HG03045 (cell line): ENCODE results near the gene MRC2.
"Not testable (repeated sequence)": the region's sequence is repeated elsewhere in the genome, so short reads cannot be mapped to it uniquely, and the experiment has no call there.

Experiments
- ATAC-seq: cut with Tn5 transposase; IDR thresholded peaks from one replicate; pipeline ENCODE4 v1.9.1; 2021; ENCODE audit warnings: mild to moderate bottlenecking, moderate library complexity; ENCODE audit not compliant: unreplicated experiment

The MRC2 gene

DNA sequence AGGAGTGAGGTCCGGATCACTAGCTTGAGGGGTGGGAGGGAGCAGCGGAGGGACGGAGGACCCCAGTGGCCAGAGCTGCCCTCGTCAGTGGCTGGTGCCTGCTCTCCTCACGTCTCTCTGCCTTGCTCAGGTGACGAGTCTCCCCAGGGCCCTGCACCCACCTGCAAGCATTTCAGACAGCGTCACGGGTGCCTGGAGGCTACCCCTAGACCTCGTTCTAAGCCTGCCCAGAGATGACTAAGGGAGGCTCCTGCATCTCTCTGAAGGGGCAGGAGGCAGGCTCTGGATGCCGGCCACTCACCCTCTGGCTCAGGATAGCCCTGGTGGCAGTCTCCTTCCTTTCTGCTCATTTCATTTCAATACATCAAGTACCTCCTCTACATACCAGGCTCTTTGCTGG, 68.8 kb downstream of the MRC2 start:
- no peak for ATAC-seq

DNA sequence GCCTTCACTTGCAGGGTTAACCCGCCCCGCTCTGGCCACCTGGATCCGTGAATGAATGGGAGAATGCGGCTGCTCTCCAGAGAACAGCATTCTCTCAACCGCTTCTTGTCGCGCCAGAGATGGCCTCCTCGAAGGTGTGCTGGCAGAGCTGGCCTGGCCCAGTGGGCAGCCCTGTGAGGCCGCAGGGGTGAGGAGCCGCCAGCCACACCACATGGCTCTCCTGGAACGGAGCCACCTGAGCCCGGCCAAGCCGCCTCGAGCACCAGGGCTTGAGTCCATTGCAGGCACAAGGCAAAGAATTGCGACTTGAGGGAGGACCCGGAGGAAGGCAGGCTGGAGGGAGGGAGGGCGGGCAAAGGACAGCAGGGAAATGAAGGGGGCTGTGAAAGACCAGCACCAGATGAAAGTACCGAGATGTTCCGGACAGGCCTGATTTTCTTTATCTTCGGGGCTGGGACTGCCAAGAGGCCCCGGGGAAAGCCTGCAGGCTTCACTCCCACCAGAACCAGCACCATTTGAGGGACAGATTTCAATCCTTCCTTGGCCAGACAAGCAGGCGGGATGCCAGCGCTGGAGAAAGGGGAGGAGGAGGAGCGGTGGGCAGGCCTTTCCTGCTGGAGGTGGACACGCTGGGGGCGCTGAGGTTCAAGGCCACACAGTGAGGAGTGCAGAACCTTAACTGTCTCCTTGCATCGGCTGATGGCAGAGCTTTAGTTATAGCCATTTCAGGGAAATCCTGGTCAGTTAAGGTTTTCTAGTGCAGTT, 69.4 kb downstream of the MRC2 start:
- no peak for ATAC-seq

DNA sequence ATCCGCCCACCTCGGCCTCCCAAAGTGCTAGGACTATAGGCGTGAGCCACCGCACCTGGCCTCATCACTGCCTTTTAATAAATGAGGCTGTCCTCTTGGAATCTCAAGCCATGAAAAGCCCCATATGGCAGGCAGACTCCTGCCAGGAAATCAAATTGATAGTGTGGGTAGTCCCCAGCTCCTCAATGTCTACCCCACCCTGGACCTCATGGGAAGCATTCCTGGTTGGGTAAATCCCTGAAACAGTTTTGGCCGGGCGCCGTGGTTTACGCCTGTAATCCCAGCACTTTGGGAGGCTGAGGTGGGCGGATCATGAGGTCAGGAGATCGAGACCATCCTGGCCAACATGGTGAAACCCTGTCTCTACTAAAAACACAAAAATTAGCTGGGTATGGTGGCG, 71.0 kb downstream of the MRC2 start:
- ATAC-seq = not testable (repeated sequence)

DNA sequence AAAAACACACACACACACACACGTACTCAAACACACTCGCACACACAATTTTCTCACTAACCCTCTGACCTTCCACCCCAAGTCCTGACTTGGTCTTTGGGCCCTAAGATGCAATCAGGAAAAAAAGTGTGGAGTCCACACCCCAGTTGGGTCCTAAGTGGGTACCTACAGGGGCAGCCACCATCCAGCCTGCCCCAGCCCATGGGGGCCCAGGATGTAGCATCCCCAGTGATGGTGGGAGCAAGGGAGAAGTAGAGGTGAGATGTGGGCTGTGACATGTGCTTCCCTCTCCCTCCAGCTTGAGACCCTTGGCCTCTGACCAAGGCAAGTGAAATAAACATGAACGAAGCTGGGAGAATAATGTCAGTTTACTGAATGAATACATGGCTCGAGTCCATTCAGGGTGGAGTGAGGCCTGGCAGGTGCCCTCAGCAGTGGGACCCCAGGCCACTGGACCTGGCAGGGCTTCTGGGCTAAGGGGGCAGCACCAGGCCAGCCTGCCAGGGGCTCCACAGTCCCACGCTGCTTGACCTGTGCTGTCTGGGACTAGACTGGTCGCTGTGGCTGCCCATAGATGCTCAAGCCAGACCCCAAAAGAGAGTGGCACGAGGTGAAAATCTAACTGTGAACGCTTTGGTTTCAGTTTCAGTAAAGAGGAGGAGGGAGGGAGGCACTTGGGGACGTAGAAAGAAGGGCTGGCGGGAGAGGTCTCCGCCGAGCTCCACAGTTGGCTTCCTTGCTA, 73.7 kb downstream of the MRC2 start:
- ATAC-seq = no peak

DNA sequence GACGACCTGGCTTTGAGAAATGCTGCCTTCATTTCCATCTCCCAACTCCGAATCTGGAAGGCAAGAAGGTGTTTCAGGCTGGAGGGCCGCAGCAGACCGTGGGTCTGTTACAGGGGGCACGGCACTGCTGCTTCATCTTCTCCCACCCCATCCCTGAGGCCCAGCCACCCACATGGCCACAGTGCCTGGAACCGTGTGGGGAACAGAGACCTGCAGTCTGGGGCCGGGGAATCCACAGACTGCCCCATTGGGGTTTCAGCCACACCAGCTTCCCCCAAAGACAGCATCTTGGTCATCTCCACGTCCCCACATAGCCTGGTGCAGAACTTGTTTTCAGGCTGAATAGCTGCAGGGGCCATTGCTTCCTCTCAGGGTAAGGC, 74.2 kb downstream of the MRC2 start:
- no peak for ATAC-seq

DNA sequence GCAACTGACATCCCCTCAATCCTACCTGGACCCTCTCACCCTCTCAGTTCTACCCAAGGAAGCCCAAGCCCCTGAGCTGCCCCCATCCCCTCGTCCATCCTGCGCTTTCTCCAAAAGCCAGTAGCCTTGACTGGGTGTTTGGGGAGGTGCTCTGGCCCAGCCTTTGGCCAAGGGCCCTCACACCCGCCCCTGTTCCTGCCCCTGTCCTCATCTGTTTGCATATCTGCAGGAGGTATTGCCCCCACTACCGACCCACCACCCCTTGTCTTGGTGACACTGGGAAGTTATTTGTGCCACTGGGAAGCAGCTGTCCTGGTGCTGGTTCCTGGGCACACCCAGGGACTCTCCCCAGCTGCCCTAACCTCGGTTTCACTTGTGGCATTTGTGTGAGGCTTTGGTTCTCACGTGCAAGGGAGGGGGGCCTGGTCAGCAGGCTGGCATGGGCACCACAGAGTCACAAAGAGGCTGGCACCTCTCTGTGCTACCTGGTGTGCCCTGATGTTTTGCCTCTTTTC, 75.3 kb downstream of the MRC2 start:
- no peak for ATAC-seq

DNA sequence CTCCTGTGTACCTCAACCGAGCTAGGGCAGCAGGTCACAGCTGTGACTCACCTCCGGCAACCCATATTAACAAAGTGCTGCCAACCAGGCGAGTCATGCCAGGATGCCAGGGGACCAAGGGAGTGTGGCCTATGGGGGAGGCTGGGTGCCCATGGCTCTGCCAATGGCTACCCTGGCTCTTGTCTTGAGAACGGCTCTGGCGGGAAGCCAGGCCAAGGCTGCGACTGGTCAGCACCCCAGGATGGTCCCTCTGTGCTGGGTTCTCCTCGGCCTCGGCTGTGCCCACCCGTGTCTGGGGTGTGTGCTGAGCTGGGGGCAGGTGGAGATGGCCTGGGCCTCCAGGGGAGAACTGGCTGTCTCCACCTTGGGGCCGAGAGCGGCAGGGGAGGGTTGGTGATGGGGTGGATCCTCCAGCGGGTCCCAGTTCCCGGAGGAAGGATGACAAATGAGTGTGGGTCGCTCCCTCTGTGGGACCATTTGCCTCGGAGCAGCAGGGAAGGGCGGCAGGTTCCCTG, 75.8 kb downstream of the MRC2 start:
- ATAC-seq = no peak

DNA sequence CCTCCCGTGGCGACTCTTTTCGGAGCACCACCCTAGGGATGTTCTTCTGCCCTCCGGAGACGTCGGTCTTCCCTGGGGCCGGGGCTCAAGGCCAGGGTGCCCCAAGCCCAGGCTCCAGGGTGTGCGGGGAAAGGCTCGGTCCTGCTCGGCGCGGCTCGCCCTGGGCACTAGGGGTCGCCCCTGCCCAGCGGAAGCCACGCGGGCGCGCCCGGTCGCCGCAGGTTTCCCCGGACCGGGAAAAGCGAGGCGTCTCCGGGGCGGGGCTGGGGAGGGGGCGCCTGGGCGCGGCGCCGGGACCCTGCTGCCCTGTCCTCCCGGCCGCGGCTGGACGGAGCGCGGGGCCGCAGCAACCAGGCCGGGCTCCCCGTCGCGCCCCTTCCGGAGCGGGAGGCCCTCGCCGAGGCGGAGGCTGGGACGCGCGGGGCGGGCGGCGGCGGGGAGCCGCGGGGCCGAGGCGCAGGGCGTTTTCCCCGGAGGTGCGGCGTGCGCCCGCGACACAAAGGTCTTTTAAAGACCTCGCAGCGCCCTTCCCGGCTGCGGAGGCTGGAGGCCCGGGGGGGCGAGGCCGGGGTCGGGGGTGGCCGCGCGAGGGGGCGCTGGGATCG, 76.4 kb downstream of the MRC2 start:
- peak; percentile 73 for ATAC-seq

DNA sequence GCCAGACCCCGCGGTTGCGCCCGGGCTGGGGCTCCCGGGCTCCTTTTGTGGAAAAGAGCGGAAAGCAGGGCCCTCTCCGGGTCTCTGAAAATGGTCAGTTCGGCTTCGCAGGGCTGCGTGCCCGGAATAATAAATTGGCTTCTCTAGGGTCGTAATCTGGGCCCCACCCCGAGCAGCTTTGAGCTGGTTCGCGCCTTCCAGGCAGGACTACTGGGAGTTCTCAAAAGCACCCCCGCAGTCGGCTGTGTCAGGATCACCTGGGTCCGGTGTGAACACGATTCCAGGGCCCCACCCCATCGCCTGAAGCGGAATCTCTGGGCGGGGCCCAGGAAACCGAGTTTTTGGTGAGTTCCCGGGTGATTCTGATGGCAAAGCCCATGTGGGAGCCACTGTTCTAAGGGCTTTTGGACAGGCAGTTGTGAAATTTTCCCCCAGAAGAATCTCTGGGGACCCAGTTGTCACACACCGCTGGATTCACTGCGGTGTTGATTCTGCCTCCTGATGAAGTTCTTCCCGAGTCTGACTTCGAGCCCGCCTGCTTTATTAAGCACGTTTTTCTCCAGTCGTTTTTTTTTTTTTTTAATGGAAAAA, 77.0 kb downstream of the MRC2 start:
- ATAC-seq = peak; percentile 13

DNA sequence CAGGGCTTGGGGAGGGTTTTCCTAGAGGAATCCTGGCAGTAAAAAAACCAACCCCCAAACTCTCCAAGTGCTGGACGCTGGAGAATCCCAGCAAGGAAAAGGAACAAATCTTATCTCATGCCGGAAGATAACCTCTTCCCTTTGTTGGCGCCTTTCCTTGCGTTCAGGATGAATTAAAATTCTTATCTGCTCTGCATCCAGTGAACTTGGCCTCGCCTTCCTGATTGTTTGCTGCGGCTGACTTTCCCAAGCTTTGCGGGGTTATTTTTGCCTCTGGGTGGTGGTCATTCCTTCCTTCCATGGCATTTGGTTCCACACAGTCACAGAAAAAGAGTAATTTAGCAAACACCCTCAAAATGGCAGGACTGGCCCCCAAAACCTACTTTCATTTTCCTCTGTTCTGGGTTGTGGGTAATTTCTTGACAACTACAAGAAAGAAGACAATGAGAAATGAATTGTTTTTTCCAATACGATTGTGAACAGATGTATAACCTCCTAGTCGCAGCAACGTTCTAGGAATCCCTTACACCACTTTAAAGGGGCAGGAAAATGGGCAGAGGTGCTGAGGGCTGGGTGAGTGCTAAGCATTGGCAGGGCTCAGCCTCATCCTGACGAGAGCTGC, 77.8 kb downstream of the MRC2 start:
- no peak for ATAC-seq

DNA sequence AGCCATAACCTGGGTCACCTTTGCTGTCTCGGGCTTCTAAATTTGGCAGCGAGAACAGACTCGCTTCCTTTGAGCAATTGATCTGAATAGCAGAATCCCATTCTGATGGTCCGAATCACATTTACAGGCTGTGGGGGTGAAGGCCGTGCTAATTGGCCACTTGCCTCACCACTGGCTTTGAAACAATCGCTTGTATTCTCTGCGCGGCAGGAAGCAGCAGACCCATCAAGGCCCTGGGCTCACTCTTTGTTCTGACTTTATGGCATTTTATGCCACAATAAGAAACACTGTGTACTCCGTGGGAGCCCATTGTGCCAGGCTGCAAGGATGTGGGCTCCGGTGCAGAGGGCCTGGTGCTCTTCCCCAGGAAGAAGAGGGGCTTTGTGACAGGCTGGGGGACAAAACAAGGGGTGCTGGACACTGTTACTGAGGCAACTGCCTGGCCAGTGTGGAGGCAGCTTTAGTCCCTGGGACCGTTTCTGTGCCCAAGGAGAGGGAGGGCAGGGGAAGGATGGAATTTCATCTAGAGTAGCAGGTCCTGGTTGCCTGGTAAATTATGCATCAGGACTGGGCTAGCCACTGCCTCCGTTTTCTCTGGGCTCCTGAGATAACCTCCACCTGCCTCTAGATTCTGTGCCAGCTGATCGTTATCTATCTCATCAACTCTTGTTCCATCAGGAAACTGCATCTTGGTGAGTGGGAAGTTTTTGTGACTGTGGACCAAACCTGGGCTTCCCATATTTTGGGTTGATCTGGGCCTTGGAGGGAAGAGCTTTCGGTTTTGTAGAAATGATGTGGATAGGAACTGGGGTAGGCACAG, 78.5 kb downstream of the MRC2 start:
- ATAC-seq = no peak

DNA sequence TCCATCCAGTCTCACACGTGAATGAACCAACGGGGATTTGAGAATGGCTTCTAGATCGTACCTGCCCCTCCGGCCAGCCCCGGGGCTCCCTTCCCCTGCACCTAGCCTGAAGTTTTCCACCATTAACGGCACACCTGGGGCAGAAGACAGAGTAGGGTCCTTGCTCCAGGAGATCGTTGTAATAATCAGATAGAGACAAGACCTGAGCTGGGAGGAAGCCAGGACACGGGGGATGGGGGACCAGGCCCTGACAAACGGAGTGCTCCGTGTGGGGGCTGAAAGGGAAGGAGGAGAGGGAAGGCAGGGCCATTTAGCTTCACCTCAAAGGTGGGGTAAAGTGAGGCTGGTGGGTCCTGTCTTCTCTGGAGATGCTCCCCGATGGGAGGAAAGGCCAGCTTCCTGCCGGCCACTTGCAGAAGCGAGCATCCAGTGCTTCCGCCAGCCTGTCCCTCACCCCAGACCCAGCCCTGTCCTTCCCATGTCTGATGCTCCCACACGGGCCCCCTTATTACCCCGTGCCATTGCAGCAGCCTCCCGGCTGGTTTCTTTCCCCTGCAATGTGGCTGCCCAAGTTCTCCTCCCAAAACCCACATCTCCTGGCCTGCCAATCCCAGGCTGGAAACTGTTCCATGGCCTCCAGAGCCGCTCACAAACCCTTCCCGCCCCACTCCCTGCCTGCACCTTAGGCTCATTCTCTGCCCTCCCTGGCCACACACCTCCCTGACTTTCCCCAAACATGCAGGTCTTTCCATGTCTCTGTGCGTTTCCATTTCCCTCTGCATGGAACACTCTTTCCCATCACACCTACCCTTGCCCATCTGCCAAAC, 79.3 kb downstream of the MRC2 start:
- no peak for ATAC-seq

DNA sequence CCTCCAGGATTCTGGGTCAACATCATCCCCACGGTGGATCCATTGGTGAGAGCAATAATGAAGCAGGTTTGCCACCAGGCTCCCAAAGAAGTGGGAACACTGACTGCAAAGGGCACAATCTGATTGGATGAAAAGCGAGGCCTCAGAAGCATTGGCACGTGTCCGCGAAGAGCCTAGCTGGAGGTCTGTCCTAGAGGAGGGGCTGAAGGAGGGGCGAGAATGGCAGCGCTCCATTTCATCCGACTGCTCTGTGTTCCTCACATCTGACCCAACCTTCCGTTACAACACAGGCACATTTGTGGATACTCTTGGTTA, 79.9 kb downstream of the MRC2 start:
- ATAC-seq = no peak

DNA sequence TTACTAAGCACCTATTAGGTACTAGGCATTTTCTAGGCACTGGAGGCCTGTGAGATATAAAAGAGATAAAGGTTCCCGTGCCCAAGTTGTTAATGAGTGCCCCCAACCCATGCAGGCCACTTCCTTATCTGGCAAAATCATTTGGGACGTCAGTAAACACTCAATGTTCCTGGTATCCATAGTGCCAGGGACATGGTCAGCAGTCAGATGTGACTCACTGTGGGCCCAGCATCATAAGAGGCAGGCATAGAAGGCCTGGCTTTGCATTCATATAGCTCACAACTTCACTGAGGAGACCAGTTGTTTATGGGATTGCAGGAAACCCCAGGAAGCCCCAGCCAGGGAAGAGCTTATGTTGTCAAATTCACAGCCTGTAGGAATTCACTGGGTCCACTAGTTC, 81.1 kb downstream of the MRC2 start:
- ATAC-seq = no peak

DNA sequence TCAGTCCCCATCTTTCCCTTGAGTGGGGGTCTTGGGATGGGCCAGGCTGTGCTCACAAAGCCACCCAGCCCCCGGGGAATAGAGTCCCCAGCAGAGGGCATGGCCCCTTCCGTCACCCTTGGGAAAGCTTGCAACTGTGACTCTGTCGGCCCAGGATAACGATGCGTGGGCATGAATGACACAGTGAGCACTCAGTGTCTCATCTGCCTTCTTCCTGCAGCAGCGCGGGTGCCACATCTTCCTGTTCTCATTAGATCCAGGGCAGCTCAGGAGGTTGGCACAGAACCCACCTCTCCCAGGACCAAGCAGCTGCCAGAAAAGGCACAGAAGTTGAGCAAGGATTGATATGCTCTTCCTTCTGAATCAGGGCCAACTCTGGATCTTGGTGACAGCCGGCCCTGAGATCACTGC, 84.7 kb downstream of the MRC2 start:
- no peak for ATAC-seq

DNA sequence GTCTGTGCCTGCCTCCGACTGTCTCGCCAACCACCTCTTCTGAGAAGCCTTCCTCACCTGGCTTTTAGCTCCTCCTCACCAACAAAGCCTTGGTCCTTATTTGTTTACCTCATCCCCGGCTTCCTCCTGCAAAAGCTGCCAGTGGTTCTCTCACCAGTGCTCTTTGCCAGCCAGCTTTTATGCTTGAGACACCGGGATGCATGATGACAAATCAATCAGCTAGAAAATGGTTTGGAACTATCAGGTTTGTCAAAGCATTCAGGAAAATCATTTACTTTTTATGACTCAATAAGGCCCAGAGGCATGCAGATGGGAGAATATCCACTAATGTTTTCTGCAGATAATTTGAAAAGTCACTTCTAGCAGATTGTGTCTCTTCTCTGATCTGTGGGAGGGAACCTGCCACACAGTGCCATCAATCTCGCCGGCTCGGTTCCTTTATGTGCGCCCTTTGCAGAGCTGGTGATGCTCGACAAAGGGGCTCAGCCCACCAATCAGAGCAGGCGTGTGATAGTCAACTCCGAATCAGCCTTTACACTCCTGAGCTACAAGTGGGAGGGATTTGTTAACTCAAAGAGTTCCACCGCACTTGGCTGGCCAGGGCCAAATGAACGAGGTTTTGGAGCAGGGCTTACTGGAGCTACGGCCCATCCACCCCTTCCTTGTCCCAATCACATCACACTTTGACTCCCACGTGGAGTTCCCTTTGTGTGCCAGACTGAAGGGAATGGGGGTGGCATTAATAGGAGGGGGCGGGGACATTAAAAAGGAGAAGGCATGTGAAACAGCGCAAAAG, 85.8 kb downstream of the MRC2 start:
- no peak for ATAC-seq

DNA sequence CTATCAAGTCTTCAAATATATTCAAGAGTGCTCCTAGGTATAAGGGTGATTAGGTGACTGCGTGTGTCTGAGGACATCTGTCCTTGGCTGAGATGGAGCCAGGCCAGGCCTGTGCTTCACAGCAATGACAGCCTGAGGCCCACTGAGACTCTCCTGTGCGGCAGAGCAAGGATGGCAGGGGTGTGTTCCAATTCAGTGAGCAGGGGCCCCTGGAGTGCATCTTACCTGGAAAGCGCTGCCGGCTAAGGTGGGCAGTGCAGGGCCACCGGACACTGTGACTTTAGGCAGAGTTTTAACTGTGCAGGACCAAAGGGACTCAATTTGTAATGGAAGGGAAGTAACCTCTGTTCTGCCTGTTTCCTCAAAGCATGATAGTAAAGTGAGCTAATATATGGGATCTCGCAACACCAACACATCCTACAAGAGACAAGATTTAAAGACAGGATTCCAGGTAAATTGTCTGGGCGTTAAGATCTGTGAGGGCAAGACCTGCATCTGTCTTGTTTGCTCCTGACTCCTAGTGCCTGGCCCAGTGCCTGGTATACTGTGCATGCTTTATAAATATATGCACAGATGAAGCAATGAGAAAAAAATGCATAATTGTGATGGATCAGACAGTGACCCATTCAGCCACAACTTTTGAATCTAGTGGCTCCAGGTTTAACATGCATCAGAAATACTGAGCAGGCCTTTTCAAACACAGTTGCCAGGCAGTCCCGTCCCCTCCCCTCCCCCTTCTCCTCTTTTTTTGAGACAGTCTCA, 86.7 kb downstream of the MRC2 start:
- ATAC-seq = no peak

DNA sequence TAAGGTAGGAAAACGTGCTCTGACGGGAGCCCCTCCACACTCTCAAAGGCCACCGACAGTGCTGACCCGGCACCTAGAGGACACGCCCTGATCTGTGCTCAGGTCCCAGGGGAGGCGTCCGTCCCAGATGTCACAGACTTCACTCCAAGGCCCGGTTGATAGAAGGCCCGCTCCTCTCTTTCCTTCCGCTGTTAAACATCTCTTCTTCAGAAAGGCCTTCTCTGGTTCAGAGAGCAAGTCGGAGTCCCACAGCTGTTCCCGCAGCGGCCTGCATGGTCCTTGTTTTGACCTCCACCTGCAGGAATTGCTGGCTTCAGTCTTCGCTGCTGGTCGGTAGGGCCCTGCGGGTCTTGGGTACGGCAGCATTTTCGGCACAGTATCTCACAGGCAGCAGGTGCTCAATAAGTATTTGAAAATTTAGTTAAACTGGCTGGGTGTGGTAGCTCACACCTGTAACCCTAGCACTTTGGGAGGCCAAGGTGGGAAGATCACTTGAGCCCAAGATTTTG, 88.5 kb downstream of the MRC2 start:
- ATAC-seq = no peak
